HCT116 (cell line): ENCODE measurements around the gene CUL9. TPM values are rescaled to one million over a fixed set of nuclear protein-coding genes. Genes with fewer than 3 reads are reported as not detected.

Experiments
- ATAC-seq: fragments of 200-7000 bp; cut with Tn5 transposase; 2 replicates; pipeline ENCODE4 v1.9.1; 2020; ENCODE audit warnings: mild to moderate bottlenecking, moderate library complexity
- BruUV-seq: library from RNA; stranded (reverse); fragments of 400-500 nt; replicated peaks from 2 replicates; lab custom pipeline; 2021; lab: Mats Ljungman, UMichigan
- CTCF ChIA-PET: fragments of 300-600 bp; sonication (Branson Sonifier 250); formaldehyde crosslinking; loops from one replicate; lab custom pipeline; 2021; ENCODE audit warnings: antibody characterized with exemption; lab: Charles Lee
- POLR2A ChIA-PET: fragments of 300-600, 350-600 bp; sonication (Branson Sonifier 250); formaldehyde crosslinking; loops from one replicate; lab custom pipeline; 2021; ENCODE audit warnings: antibody characterized with exemption; lab: Charles Lee
- RAD21 ChIA-PET, 2 experiments: fragments of 300-600 bp; sonication (Branson Sonifier 250); formaldehyde crosslinking; loops; one replicate each; lab custom pipeline; 2023; ENCODE audit warnings: low total read pairs in 2 of 2; ENCODE audit not compliant: uncharacterized antibody in 2 of 2, unreplicated experiment in 2 of 2, low non-redundant PET in 1 of 2; lab: Charles Lee
- DNase-seq: peaks from one replicate; pipeline ENCODE4 v3.0.0-alpha.2; 2010; ENCODE audit warnings: low read depth, low spot score
- H2AFZ ChIP-seq: fragments of 200-600 bp; shearing (Covaris generic), sonication (generic); 2 replicates; pipeline ENCODE4 v1.6.1; 2017; ENCODE audit warnings: low read depth, mixed run types, mixed read lengths, antibody characterized with exemption, low read length; ENCODE audit not compliant: poor library complexity, severe bottlenecking
- H3K27ac ChIP-seq: 2 replicates; pipeline ENCODE4 v1.5.1; 2012; ENCODE audit warnings: low read depth, low read length
- H3K27me3 ChIP-seq: fragments of 200-600 bp; sonication (generic); 2 replicates; pipeline ENCODE4 v1.6.1; 2016; ENCODE audit warnings: mixed run types, low read length, mixed read lengths; ENCODE audit not compliant: insufficient read depth
- H3K36me3 ChIP-seq, 2 experiments: fragments of 200-500 bp in 1 of 2; fragments of 200-600 bp in 1 of 2; sonication (Bioruptor generic) in 1 of 2; sonication (generic) in 1 of 2; 2 replicates each; pipeline versions ENCODE4 v1.5.1 to v1.6.1; 2014 to 2016; ENCODE audit warnings: low read length in 2 of 2, inconsistent platforms in 1 of 2, mixed read lengths in 1 of 2, mixed run types in 1 of 2; ENCODE audit not compliant: insufficient read depth in 2 of 2, control insufficient read depth in 1 of 2
- H3K4me1 ChIP-seq, 2 experiments: fragments of 200-600 bp in 1 of 2; sonication (generic) in 1 of 2; 2 replicates each; pipeline versions ENCODE4 v1.5.1 to v1.6.1; 2012 to 2017; ENCODE audit warnings: low read length in 2 of 2, inconsistent platforms in 1 of 2, mild to moderate bottlenecking in 1 of 2, mixed read lengths in 1 of 2, mixed run types in 1 of 2, moderate library complexity in 1 of 2; ENCODE audit not compliant: insufficient read depth in 2 of 2, control insufficient read depth in 1 of 2
- H3K4me2 ChIP-seq: fragments of 200-600 bp; sonication (generic); 2 replicates; pipeline ENCODE4 v1.6.1; 2017; ENCODE audit warnings: mixed run types, low read length, mixed read lengths
- H3K4me3 ChIP-seq, 2 experiments: fragments of 200-600 bp in 1 of 2; sonication (generic) in 1 of 2; replicated peaks in 1 of 2; 2 replicates each; pipeline ENCODE4 v1.5.1; 2011 to 2016; ENCODE audit warnings: low read length in 2 of 2, control low read depth in 1 of 2, low read depth in 1 of 2, mild to moderate bottlenecking in 1 of 2, mixed read lengths in 1 of 2, mixed run types in 1 of 2
- H3K79me2 ChIP-seq: fragments of 200-600 bp; sonication (generic); 2 replicates; pipeline ENCODE4 v1.6.1; 2017; ENCODE audit warnings: mild to moderate bottlenecking, mixed run types, low read length, moderate library complexity, mixed read lengths; ENCODE audit not compliant: insufficient read depth
- H3K9ac ChIP-seq: fragments of 200-600 bp; sonication (generic); 2 replicates; pipeline ENCODE4 v1.6.1; 2016; ENCODE audit warnings: low read length, mixed read lengths
- H3K9me2 ChIP-seq: fragments of 200-600 bp; sonication (generic), shearing (Covaris generic); 2 replicates; pipeline ENCODE4 v1.6.1; 2017; ENCODE audit warnings: mixed run types, mild to moderate bottlenecking, moderate library complexity; ENCODE audit not compliant: insufficient read depth
- H3K9me3 ChIP-seq, 2 experiments: fragments of 200-500 bp in 1 of 2; fragments of 200-600 bp in 1 of 2; sonication (Bioruptor generic) in 1 of 2; sonication (generic) in 1 of 2; 2 replicates each; pipeline ENCODE4 v1.6.1; 2014 to 2017; ENCODE audit warnings: low read length in 2 of 2, mixed read lengths in 2 of 2, inconsistent platforms in 1 of 2, low read depth in 1 of 2, mild to moderate bottlenecking in 1 of 2, mixed run types in 1 of 2, moderate library complexity in 1 of 2; ENCODE audit not compliant: control insufficient read depth in 1 of 2, insufficient read depth in 1 of 2
- H4K20me1 ChIP-seq: fragments of 200-600 bp; sonication (generic), shearing (Covaris generic); 2 replicates; pipeline ENCODE4 v1.6.1; 2017; ENCODE audit warnings: mixed run types, mild to moderate bottlenecking, moderate library complexity; ENCODE audit not compliant: insufficient read depth
- ATF3 ChIP-seq: IDR thresholded peaks from 2 replicates; pipeline ENCODE4 v1.6.1; 2012
- CTCF ChIP-seq, 3 experiments: fragments of 200-600 bp in 1 of 3; sonication (generic) in 1 of 3; IDR thresholded peaks in 2 of 3; conservative IDR thresholded peaks in 1 of 3; 2 replicates each; pipeline ENCODE4 v1.5.1; 2012 to 2017; ENCODE audit warnings: low read depth in 2 of 3, low read length in 2 of 3, antibody characterized with exemption in 1 of 3, borderline replicate concordance in 1 of 3, control low read depth in 1 of 3, mild to moderate bottlenecking in 1 of 3, mixed read lengths in 1 of 3, mixed run types in 1 of 3, moderate library complexity in 1 of 3; ENCODE audit not compliant: insufficient read depth in 1 of 3
- EZH2 ChIP-seq: fragments of 200-600 bp; sonication (generic); IDR thresholded peaks from 2 replicates; pipeline ENCODE4 v1.6.1; 2017; ENCODE audit warnings: antibody characterized with exemption, mixed run types
- FOSL1 ChIP-seq: IDR thresholded peaks from 2 replicates; pipeline ENCODE4 v1.6.1; 2012; ENCODE audit warnings: low read depth
- POLR2A ChIP-seq: IDR thresholded peaks from 2 replicates; pipeline ENCODE4 v1.7.0; 2011; ENCODE audit warnings: borderline replicate concordance; ENCODE audit not compliant: insufficient read depth, insufficient read length; ENCODE audit errors: extremely low read depth
- REST ChIP-seq: IDR thresholded peaks from 2 replicates; pipeline ENCODE4 v1.6.1; 2012; ENCODE audit warnings: low read depth
- SIN3A ChIP-seq: IDR thresholded peaks from 2 replicates; pipeline ENCODE4 v1.6.1; 2012; ENCODE audit warnings: low read depth
- SRF ChIP-seq: IDR thresholded peaks from 2 replicates; pipeline ENCODE4 v1.6.1; 2012; ENCODE audit warnings: low read depth
- YY1 ChIP-seq: IDR thresholded peaks from 2 replicates; pipeline ENCODE4 v1.6.1; 2011; ENCODE audit warnings: low read length, low read depth, moderate library complexity, mild to moderate bottlenecking; ENCODE audit not compliant: insufficient replicate concordance; ENCODE audit errors: extremely low read depth
- ZBTB33 ChIP-seq: IDR thresholded peaks from 2 replicates; pipeline ENCODE4 v1.6.1; 2011; ENCODE audit warnings: mild to moderate bottlenecking, low read length, moderate library complexity; ENCODE audit not compliant: insufficient replicate concordance; ENCODE audit errors: extremely low read depth
- ZFX ChIP-seq: fragments of 450-650 bp; IDR thresholded peaks from 2 replicates; pipeline ENCODE4 v1.6.1; 2017
- ZNF274 ChIP-seq: fragments of 200-500 bp; sonication (Bioruptor generic); IDR thresholded peaks from 2 replicates; pipeline ENCODE4 v1.6.1; 2014; ENCODE audit warnings: mild to moderate bottlenecking, low read depth, low read length, inconsistent platforms
- intact Hi-C: fragments of 100-400 bp; cut with micrococcal nuclease; formaldehyde crosslinking; loops from 2 replicates; pipeline ENCODE4 v1.10.0; 2022
- total RNA-seq: library from RNA; stranded (reverse); gene quantifications from one replicate; pipeline ENCODE4 v1.2.1, GENCODE V29; 2021; ENCODE audit not compliant: unreplicated experiment

Gene CUL9
- total RNA-seq, 1 experiment from 2014 or later = 36.5 TPM

- TF ChIP-seq ZBTB33 (no peak), FOSL1 (no peak), CTCF (IDR thresholded peaks at IDR 0.05 in 2 of 3, conservative IDR thresholded peaks at IDR 0.05 in 1 of 3; ENCODE audit: borderline replicate concordance in 1 of 3, insufficient read depth in 1 of 3, low read depth in 2 of 3, low read length in 2 of 3) (no peak), YY1 (no peak), ZNF274 (no peak), ZFX (no peak), SIN3A (no peak)
These were observed 6.1 kb upstream of the CUL9 start (continued) for GRCh38 chr6:43175676-43176422.

- H3K36me3 ChIP-seq = peaks cover 19 to 35% of the 10 kb centered on the region in 2 experiments
- H4K20me1 ChIP-seq = no peaks in the 10 kb centered on the region
- H3K9me3 ChIP-seq = no peaks in the 10 kb centered on the region
- DNase-seq (no peak), ATAC-seq (no peak)
- RAD21 ChIA-PET = no interaction called here
- intact Hi-C loops = no loop called here
- H3K9me2 ChIP-seq = no peaks in the 10 kb centered on the region
- no peak overlapping the region for H2AFZ ChIP-seq
- CTCF ChIA-PET = no interaction called here
- H3K27me3 ChIP-seq = no peaks in the 10 kb centered on the region
- BruUV-seq = no TSS peak
- no peak overlapping the region for H3K9ac ChIP-seq
- H3K27ac ChIP-seq = no peak overlapping the region
- no peak overlapping the region for H3K4me3 ChIP-seq
- peaks cover 42% of the 10 kb centered on the region for H3K79me2 ChIP-seq
- POLR2A ChIA-PET = no interaction called here
- H3K4me1 ChIP-seq = peaks cover 22 to 43% of the 10 kb centered on the region in 2 experiments
- no peak overlapping the region for H3K4me2 ChIP-seq
- TF ChIP-seq ZNF274 (no peak), FOSL1 (no peak), SRF (no peak), ZFX (no peak), ATF3 (no peak), EZH2 (no peak), POLR2A (no peak), CTCF (IDR thresholded peaks at IDR 0.05 in 2 of 3, conservative IDR thresholded peaks at IDR 0.05 in 1 of 3; ENCODE audit: borderline replicate concordance in 1 of 3, insufficient read depth in 1 of 3, low read depth in 2 of 3, low read length in 2 of 3) (no peak), REST (no peak)
These were observed 5.6 kb upstream of the CUL9 start for GRCh38 chr6:43176423-43176786.
